ENCODE measurements around the gene TFDP3. TPM values are rescaled to one million over a fixed set of nuclear protein-coding genes. Genes with fewer than 3 reads are reported as not detected.

Gene TFDP3
- total RNA-seq, 1 experiment from 2014 or later, result not detected

DNA sequence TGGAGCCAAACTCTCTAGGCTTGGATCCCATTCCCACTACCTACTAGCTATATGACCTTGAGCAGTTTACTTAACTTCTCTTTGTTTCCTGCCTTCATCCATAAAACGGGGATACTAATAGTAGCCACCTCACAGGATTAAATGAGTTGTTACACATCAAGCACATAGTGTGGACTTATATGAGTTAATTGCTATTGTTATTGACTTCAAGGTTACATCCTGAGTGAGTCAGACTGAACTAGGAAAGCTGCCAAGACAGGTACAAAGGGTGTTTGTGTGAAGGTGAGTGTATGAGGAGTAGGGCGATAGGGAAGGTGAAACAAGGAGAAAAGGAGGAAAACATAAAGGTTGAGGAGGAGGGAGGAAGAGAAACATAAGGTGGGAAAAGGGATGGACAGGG lies 32.2 kb downstream of the TFDP3 start:
- peak; percentile 56 for DNase-seq (ENCODE audit: low spot score)

DNA sequence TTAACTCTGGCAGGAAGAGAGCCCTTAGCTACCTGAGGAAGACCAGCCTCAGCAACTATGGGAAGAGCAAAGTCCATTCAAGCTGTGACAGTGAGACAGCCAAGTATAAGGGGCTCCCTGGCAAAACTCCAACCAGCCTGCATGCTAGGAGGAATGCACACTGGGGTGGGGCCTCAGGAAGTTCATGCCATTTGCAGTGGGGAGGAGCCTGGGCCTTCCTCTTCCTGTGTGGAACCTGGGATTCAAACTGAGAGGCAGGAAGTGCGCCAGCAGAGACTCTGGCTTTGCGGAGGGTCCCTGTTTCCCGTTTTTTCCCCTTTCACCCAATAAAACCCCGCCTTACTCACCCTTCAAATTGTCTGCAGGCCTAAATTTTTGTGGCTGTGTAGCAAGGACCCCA lies 33.0 kb downstream of the TFDP3 start:
- peak; percentile 22 for DNase-seq (ENCODE audit: low spot score)

DNA sequence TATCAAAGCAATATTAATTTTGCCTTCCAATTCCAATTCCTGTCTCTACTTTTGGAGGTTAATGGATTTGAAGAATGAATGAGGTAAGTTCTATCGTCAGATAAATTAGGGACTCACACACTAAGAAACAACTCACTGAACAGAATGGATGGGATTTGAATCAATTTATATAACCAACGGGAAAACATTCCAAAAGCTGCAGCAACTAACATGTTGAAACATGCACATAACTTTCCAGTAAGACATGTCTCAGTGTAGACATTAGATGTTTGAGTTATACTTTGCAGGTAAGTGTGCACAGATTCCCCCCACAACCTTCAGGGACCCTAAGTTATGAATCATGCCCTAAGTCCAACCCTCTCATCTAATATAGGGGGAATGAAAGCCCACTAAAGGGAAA lies 34.3 kb downstream of the TFDP3 start:
- DNase-seq (ENCODE audit: low spot score), result no peak

DNA sequence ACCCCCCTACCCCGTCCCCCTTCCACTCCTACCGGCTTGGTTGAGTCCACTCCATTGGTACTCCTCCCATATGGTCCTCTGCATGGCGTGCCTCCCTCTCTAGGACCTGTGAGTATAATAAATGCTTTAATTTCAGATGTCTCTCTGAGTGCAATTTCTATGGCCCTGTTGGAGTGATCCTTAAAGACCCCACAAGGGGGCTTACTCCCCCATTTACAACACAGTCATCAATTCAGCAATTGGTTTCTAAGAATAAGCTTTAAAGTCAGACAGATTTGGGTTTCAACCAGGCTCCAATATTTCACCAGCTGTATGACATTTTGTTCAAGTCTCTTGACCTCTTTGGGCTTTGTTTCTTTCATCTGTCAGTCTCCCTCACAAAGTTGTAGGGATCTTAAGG lies 38.7 kb downstream of the TFDP3 start:
- DNase-seq (ENCODE audit: low spot score), result no peak

DNA sequence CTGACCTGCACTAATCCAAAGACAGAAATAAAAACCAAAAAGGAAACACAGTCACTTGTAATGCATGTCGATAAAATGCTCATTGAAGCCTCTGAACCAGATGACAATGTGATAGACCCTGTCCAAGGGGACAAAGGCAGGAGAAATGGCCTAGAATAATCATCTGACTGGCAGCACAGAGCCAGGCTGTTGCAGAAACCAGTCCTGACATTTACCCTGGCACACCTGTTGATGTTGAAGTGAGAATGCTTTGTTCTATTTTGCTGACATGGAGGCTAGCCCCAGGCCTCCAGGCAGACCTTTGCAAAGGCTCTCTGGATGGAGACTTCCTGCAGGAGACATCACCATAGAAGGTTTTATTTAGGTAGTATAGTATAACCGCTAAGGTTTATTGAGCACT lies 41.0 kb downstream of the TFDP3 start:
- no peak for DNase-seq (ENCODE audit: low spot score)

DNA sequence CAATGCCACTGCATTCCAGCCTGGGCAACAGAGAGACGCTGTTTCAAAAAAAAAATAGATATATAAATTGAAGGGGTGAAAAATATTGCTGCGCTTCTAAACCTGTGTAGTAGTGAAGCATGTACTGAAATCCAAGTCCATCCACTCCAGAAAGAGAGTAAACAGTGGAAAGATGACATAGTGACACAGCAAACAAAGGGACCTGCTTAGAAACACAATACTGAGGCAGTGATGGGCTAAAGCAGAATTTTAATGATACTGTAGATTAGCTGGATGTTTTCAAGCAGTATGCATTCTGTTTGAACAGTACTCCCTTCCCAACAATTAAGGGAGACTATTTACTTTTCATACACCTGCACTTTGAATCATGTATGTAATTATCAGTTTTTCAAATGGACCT lies 42.5 kb downstream of the TFDP3 start:
- DNase-seq (ENCODE audit: low spot score), result no peak

DNA sequence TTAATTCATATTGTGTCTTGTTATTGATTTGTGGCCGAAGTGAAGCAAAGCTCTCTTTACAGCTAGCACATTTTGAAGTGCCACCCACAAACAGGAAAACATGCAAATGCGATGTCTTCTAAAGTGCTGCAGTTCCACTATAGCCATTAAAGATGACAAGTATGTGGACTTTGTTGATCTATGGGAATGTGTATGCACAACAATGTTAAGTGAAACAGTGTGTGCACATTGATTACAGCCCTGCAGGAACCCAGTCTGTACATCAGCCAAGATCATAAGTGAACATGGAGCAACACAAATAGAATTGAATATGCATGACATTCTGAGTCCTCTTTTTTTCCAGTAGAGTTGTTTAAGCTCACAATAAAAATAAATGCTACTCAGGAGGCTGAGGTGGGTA lies 43.0 kb downstream of the TFDP3 start:
- no peak for DNase-seq (ENCODE audit: low spot score)

DNA sequence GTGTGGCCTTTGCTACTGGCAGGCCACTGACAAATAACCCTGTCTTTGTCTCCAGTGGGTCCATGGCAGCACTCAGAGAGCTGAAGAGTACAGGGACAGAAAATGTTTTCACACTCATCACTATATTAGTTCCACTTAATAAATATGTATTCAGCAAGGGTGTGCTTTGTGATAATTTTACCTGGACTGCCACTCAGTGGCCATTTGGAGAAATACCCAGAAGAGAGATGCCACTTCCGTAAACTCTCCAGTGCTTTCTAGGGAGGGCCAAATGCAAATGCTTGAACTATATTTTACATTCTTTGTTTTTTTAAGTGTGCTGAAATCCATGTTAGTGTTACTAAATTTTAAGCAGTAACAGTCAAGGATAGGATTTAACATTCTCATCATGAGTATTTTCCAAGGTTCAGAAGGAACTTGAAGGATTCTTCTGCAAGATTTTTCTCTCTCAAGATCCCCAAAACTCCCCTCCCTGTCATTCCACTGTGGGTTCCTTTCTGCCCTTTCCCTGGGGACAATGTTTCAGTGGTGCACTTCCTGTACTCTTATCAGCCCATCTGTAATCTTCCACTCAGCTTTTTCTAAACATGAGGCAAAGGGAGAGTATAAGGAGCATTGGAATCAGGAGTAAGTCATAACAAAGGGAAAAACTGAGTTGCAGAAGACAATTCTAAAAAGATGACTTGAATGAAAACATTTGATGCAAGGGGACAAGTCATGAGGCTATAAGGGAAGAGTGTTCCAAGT lies 46.0 kb downstream of the TFDP3 start:
- DNase-seq (ENCODE audit: low spot score), result peak; percentile 76

Small RNAs within 50 kb of the gene (small RNA-seq; reads per million reads assigned to genes)
- 0.29 reads per million for gene RNU1-115P

Other genes with a start within 250 kb of the TFDP3 start
- gene USP26, start 121.2 kb downstream of the TFDP3 start, total RNA-seq (2014; rRNA removed; shearing (Covaris generic)), result not detected in 2 replicates
- gene GPC4, start 197.1 kb upstream of the TFDP3 start, total RNA-seq (2014; rRNA removed; shearing (Covaris generic)), result 1.4 and 1.5 TPM in 2 replicates

Data from HT-29 (cell line).